Activated T-helper 1 cell treated with anti-CD3 and anti-CD28 coated beads, Interleukin-12 subunit alpha, Interleukin-12 subunit beta, Interleukin-2, Interleukin-4 antibody, amounts not matched to agents 30 ng/mL and 10 ng/mL and 1 ng/mL, durations not matched to agents 14 hours and 24 hours and 36 hours (primary cell): Measurements from ENCODE around the gene ABCC6. TPM values are rescaled to one million over a fixed set of nuclear protein-coding genes. Genes with fewer than 3 reads are reported as not detected.
"Not testable (repeated sequence)": the region's sequence is repeated elsewhere in the genome, so short reads cannot be mapped to it uniquely, and the experiment has no call there.

ENCODE experiments used
- DNase-seq: peaks from one replicate; pipeline ENCODE4 v3.0.0; 2021; ENCODE audit warnings: low spot score
- H3K27ac Mint-ChIP-seq: one replicate; pipeline ENCODE4 v1.8.0; 2021; ENCODE audit warnings: mild to moderate bottlenecking, mixed read lengths
- H3K27me3 Mint-ChIP-seq: one replicate; pipeline ENCODE4 v1.8.0; 2022; ENCODE audit warnings: mild to moderate bottlenecking, moderate library complexity, mixed read lengths; ENCODE audit not compliant: insufficient read depth
- H3K36me3 Mint-ChIP-seq: one replicate; pipeline ENCODE4 v1.8.0; 2021; ENCODE audit warnings: low read depth, mixed read lengths
- H3K4me1 Mint-ChIP-seq: one replicate; pipeline ENCODE4 v1.8.0; 2021; ENCODE audit warnings: low read depth, mixed read lengths
- H3K4me3 Mint-ChIP-seq: one replicate; pipeline ENCODE4 v1.8.0; 2021; ENCODE audit warnings: mild to moderate bottlenecking, moderate library complexity, mixed read lengths
- H3K9me3 Mint-ChIP-seq: one replicate; pipeline ENCODE4 v1.8.0; 2021; ENCODE audit warnings: mixed read lengths
- intact Hi-C: fragments of 100-400 bp; cut with micrococcal nuclease; formaldehyde crosslinking; loops from one replicate; pipeline ENCODE4 v1.15.1; 2024
- total RNA-seq: library from RNA; stranded (reverse); gene quantifications from 2 replicates; pipeline ENCODE4 v1.2.3, GENCODE V29; 2022

Gene ABCC6
- not detected in 2 replicates for total RNA-seq

DNA sequence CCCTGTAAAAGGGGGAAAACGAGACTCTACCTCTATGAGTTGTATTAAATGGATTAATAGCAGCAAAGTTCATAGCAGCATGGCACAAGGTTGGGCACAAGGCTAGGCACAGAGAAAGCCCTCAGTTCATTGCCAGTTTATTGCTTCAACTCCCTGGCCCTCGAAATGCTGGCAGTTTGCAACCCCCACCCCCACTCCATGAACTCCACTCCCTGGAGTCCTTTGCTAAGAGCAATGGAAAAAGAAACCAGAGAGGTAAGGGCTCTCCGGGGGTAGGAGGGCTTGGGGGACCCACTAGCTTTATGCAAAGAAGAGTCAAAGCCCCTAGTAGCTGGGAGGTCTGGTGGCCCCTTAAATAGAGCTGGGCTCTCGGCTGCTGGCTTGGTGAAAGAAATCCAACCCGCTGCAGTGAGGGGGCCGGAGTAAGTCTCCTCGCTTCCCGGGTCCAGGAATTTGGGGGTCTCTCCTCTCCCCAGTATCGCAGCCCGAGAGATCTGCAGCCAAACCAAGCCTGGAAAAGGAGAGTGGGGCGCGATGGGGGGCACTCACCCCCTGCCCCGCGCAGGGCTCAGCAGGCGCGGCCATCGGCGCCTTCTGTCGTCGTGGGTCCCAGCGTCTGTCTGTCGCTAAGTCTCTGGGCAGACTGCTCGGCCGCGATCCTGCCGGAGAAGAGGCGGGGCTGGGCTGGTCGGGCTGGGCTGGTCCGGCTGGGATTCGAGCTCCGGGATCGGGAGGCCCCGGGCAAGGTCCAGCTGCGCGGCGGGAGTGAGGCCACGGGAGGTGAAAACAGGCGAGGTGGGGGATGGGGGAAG lies at the start of gene ABCC6:
ABCC6 (minus strand) TSS at position 645 of the 812 bp plus-strand sequence; CDS start at position 585, 60 bp downstream.
- H3K9me3 Mint-ChIP-seq, H3K4me1 Mint-ChIP-seq, H3K4me3 Mint-ChIP-seq, H3K27ac Mint-ChIP-seq, DNase-seq, intact Hi-C loops, H3K36me3 Mint-ChIP-seq, H3K27me3 Mint-ChIP-seq: not testable (repeated sequence)

DNA sequence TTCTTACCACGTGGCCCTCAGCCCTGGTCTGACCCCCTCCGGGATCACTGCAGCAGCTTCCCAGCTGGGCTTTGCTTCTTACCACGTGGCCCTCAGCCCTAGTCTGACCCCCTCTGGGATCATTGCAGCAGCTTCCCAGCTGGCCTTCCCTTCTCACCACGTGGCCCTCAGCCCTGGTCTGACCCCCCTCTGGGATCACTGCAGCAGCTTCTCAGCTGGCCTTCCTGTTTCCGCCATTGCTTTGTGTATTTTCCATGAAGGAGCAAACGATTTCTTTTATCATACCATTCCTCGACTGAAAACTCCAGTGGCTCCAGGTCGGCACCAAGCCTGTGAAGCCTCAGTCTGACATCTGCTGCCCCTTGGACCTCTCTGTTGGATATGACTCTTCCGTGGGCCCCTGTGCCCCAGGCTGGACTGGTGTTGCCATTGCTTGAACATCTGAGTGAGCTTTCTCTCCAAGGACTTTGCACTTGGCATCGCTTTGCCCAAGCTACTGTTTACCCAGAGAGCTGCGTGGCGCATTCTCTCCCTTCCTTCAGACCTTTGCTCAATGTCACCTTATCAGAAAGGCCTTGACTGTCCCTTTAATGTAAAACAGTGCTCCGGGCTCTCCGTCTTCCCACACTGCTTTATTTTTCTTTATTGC lies 49.4 kb upstream of the ABCC6 start:
- DNase-seq, H3K4me1 Mint-ChIP-seq, H3K27ac Mint-ChIP-seq, H3K36me3 Mint-ChIP-seq, intact Hi-C loops, H3K9me3 Mint-ChIP-seq, H3K4me3 Mint-ChIP-seq, H3K27me3 Mint-ChIP-seq: not testable (repeated sequence)

DNA sequence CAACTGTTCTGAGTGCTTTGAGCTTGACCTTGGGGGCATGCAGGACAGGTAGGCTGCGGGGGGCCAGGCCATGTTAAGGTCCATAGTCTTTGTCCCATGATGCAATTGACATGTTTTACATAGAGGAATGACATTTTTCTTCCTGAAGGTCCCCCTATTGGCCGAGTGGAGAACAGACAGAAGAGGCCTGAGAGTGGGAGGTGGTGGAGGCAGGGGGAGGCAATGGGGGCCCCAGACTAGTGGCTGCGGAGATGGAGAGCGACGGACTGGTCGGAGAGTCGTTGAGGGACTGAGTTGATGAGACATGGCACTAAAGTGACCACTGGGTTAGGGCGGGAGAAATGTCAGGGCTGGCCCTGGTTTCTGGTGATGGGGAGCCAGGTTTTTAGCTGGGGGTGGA lies 48.4 kb upstream of the ABCC6 start:
- H3K36me3 Mint-ChIP-seq, H3K9me3 Mint-ChIP-seq, H3K4me1 Mint-ChIP-seq, DNase-seq, H3K27ac Mint-ChIP-seq, H3K4me3 Mint-ChIP-seq, intact Hi-C loops, H3K27me3 Mint-ChIP-seq: not testable (repeated sequence)

DNA sequence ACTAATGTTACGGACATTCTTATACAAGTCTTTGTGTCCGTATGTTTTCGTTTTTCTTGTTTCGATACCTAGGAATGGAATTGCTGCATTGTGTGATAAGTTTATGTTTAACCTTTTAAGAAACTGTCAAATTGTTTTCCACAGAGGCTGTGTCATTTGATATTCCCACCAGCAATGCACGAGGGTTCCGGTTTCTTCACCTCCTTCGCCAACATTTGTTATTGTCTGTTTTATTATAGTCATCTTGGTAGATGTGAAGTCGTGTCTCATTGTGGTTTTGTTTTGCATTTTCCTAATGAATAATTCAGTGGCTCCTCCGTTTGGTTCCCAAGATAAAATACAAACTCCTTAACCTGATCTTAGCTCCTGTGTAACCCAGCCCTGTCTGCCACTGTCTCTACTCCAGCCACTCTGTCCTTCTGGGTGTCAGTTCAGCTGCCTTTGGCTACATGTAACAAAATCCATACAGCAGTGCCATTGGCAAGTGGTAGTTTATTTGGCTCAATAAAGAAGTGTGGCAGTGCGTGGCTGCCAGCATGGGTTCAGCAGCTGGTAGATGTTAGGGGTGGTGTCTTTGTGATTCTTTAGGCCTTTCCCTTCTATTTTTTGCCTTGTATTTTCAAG lies 45.0 kb upstream of the ABCC6 start:
- H3K4me3 Mint-ChIP-seq, DNase-seq, intact Hi-C loops, H3K9me3 Mint-ChIP-seq, H3K27me3 Mint-ChIP-seq, H3K4me1 Mint-ChIP-seq, H3K27ac Mint-ChIP-seq, H3K36me3 Mint-ChIP-seq: not testable (repeated sequence)

DNA sequence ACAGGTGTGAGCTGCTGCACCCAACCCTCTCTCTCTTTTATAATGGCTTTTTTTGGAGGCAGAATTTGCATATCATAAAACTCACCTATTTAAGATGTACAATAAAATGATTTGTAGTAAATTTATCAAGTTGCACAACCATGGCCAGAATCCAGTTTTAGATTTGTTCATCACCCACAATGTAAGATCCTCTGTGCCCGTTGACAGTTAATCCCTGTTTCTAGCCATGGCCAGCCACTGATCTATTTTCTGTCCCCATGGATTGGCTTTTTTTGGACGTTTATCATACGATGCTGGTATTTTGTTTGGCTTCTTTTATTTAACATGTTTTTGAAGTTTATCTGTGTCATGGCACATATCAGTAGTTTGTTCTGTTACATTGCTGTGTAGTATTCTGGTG lies 44.4 kb upstream of the ABCC6 start:
- H3K4me3 Mint-ChIP-seq, H3K27me3 Mint-ChIP-seq, H3K9me3 Mint-ChIP-seq, H3K4me1 Mint-ChIP-seq, H3K36me3 Mint-ChIP-seq, H3K27ac Mint-ChIP-seq, intact Hi-C loops, DNase-seq: not testable (repeated sequence)

DNA sequence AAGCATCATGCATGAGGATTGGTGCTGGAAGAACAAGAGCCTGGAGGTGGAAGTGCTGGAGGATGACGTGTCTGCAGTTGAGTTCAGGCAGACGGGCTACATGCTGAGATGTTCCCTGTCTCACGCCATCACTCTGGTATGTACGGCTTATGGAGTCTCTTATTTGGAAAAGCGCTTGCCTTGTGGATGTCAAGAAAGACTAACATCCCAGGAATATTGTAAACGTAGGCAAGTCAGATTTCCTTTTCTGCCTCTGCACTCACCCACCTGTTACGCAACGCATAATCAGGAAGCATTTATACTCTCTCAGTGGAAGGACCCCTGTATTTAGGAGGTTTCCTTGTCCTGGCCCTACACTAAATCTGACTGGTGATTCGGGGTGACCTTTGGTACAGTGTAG lies 41.8 kb upstream of the ABCC6 start:
- H3K9me3 Mint-ChIP-seq, H3K4me1 Mint-ChIP-seq, H3K27me3 Mint-ChIP-seq, H3K36me3 Mint-ChIP-seq, DNase-seq, H3K27ac Mint-ChIP-seq, H3K4me3 Mint-ChIP-seq, intact Hi-C loops: not testable (repeated sequence)

DNA sequence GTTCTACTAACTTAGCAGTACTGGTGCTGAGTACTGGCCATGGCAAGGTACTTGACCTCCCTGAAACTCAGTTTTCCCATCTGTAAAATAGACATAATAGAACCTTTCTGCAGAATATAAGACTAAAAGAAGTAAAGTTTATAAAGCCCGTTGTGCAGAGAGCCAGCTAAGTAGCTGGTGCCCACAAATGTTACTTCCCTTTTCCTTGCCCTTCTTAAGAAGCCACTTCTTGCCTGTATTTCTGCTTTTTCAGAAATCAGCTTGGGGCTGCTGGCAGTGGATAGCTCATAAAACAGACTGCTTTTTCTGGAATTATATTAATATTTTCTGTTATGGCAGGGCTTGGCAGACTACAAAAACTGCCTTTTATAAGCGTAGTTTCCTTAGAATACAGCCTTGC lies 40.7 kb upstream of the ABCC6 start:
- H3K9me3 Mint-ChIP-seq, H3K27me3 Mint-ChIP-seq, H3K36me3 Mint-ChIP-seq, intact Hi-C loops, H3K4me3 Mint-ChIP-seq, H3K4me1 Mint-ChIP-seq, H3K27ac Mint-ChIP-seq, DNase-seq: not testable (repeated sequence)

DNA sequence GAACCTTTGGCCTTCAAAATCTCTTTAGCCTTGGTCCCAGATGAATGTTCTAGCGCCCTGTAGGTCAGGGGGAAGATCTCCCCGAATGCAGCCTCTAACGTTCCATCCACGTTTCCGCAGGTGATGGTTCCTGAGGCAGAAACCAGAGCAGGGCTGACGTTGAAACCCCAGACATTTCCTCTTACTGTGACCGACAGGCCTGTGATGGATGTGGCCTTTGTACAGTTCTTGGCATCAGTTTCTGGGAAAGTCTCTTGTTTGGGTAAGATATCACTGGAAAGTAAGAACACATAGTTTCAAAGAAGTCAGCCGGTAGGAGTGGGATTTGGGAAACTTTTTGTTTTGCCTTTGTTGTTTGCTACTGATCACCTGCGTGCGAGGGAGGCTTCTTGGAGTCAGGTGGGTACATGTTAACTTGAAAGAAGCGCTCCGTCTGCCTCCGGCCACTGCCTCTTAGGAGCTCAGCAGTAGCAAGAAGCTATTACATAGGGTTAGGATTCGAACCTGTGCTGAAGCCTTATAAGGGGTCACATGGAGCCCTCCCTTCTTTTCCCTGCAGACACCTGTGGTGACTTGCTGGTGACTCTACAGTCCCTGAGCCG lies 39.8 kb upstream of the ABCC6 start:
- H3K27ac Mint-ChIP-seq, DNase-seq, H3K36me3 Mint-ChIP-seq, H3K9me3 Mint-ChIP-seq, intact Hi-C loops, H3K4me1 Mint-ChIP-seq, H3K27me3 Mint-ChIP-seq, H3K4me3 Mint-ChIP-seq: not testable (repeated sequence)

DNA sequence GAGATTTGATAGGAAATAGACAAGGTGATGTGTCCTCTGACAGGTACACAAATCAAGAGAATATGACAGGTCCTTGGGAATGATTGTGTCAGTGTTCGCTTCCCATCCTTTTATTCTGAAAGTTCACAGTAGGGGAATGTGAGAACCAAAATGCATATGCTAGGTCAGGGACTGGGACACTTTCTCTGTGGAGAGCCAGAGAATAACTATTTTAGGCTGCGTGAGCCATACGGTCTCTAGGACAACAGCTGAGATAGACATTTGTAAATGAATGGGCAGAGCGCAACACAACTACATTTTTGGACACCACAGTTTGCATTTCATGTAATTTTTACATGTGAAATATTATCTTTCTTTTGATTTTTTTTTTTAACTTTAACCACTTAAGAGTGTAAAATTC lies 36.7 kb upstream of the ABCC6 start:
- H3K4me3 Mint-ChIP-seq, H3K9me3 Mint-ChIP-seq, DNase-seq, intact Hi-C loops, H3K36me3 Mint-ChIP-seq, H3K4me1 Mint-ChIP-seq, H3K27me3 Mint-ChIP-seq, H3K27ac Mint-ChIP-seq: not testable (repeated sequence)

DNA sequence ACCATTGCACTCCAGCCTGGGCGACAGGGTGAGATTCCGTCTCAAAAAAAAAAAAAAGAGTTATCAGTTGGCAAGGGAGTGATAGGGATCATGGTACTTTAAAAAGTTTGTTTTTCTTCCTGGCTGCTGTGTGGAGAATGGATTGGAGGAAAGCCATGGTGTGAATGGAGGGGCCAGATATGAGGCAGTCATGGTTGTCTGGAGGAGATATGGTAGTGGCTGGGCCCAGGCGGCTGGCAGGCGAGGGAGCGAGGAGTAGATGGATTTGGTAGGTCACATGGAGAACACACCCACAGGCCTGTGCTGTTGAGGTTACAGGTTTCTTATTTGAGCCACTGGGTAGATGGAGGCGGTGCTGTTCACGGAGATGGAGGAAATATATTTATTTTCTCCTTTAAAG lies 35.5 kb upstream of the ABCC6 start:
- H3K27ac Mint-ChIP-seq, H3K4me1 Mint-ChIP-seq, intact Hi-C loops, H3K9me3 Mint-ChIP-seq, H3K4me3 Mint-ChIP-seq, H3K36me3 Mint-ChIP-seq, H3K27me3 Mint-ChIP-seq, DNase-seq: not testable (repeated sequence)

DNA sequence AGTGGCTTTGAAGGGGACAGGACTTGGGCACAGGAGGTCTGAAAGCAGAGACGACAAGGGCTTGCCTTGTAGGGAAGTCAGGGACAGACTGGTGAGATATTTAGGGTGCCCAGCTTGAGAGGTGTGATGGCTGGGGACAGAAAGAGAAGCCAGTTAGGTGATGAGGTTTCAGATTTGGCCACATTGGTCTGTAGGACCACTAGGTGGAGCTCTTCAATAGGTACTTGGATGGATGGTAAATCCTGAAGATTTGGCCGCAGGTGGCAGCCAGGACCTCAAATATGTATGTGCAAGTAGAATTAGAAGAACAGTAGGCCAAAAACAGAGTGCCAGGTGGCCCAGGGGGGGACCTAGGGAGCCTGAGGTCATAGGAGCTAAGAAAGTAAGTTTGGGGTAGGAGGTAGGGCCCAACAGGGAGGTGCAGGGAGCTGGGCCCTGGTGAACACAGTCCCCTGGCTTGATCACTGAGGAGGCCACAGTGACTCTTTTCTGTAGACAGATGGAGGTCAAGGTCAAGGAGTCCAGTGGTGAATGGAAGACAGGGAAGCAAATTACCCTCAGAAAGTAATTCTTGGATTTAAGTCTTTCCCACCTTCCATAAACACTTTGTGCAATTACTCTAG lies 34.1 kb upstream of the ABCC6 start:
- H3K27ac Mint-ChIP-seq, H3K4me1 Mint-ChIP-seq, DNase-seq, intact Hi-C loops, H3K4me3 Mint-ChIP-seq, H3K27me3 Mint-ChIP-seq, H3K36me3 Mint-ChIP-seq, H3K9me3 Mint-ChIP-seq: not testable (repeated sequence)

DNA sequence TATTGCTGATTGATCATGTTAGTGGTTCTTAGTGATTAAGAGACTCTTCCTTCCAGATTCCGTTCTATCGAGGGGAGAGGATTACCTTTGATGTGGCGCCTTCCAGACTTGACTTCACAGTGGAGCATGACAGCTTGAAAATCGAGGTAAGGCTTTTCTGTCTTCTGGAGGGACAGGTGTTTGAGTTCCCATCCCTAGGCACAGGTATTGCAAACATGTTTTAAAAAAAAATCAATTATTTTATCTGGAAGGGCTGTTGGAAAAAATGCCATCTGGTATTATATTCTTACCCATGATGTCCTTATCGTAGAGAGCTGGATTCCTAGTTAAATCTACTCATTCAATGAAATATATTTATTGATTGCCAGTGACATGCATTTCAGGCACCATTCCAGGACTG lies 29.1 kb upstream of the ABCC6 start:
- not testable (repeated sequence) for H3K36me3 Mint-ChIP-seq, H3K27me3 Mint-ChIP-seq, H3K4me1 Mint-ChIP-seq

More for the DNA sequence above, 29.1 kb upstream of the ABCC6 start:
- DNase-seq, H3K9me3 Mint-ChIP-seq, H3K27ac Mint-ChIP-seq, H3K4me3 Mint-ChIP-seq, intact Hi-C loops: not testable (repeated sequence)
